Fibroblast of mammary gland (primary cell): ENCODE data around the gene TRIP13.
"Not testable (repeated sequence)": the region's sequence is repeated elsewhere in the genome, so short reads cannot be mapped to it uniquely, and the experiment has no call there.

Experiments
- DNase-seq: peaks from one replicate; pipeline ENCODE4 v3.0.0-alpha.2; 2010; ENCODE audit warnings: low read depth
- H3K4me3 ChIP-seq: 2 replicates; pipeline ENCODE4 v1.5.1; 2011; ENCODE audit warnings: low read depth, mild to moderate bottlenecking, low read length, moderate library complexity; ENCODE audit not compliant: control insufficient read depth
- TF ChIP-seq, protein P1 (sequence below): conservative IDR thresholded peaks from 2 replicates; pipeline ENCODE4 v1.5.1; 2011; ENCODE audit warnings: low read depth, low read length, inconsistent platforms; ENCODE audit not compliant: control insufficient read depth, insufficient read depth

The TRIP13 gene

DNA sequence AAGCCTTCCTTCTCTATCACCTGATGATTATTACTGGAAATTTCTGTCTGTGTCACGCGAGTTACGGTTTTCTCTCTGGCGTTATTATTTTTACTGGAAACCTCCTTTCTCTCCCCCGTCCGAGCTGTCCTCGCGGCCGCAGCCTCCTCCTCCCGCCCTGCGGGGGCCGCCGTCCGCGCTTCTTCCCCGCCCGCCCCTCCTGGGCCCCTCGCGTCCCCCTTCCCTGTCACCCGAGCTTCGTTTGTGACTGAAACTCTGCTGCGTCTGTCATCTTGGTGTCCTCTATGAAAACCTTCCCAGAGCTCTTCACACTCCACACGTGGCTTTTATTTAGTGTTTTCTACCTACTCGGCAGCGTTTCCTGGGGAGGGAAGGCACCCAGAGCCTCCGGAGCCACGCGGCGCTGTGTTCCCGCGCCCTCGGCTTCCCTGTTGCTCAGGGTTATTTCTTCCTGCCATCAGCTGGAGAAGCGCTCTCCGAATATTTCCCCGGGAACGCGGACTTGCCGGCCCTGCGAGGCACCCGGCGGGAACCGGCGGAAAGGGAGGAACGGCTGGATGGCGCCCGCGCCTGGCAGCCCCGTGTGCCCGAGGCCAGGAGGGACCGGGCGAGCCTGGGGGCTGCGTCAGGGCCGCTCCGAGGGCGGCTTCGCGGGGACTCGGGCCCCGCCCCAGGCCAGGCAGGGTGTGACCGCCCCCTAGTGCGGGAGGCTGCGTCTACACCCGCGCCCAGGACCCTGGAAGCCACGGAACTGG is 33.9 kb downstream of the TRIP13 start:
- H3K4me3 ChIP-seq: peak overlapping the region; percentile 30
- no peak for DNase-seq

DNA sequence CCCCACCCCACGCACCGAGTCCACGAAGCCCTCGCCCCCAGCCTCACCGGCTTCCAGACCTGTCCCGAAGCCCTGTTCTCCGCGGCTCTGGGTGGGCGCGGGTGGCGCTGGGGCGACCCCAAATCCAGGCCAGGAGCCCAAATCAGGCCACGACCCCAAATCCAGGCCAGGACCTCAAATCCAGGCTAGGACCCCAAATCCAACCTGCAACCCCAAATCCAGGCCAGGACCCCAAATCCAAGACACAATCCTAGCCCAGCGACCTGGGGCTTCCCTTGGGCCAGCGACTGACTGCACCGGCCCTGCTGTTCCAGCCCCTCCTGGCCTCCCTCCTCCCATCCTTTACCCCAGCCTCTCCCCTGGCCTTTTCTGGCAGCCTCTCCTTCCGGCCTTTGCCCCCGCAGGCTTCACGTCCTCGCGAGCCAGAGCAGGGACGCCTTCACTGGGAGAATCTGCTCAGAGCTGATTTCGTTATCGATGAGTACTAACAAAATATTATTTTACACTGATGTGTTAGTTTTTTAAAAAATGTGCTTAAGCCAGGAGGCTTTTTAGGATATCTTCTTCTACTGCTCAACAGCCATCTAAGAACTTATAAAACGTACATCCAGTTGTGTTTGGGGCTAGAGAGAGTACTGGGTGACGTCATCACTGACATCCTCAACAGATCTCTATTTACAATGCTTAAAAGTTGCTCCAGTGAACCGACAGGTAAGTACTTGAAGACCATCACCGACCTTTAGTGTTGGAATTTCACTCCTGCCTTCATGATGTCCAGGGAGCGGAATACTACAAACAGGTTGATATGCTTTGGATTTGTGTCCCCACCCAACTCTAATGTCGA is 34.7 kb downstream of the TRIP13 start:
- H3K4me3 ChIP-seq: no peak overlapping the region
- no peak for DNase-seq
- TF ChIP-seq, protein P1, sequence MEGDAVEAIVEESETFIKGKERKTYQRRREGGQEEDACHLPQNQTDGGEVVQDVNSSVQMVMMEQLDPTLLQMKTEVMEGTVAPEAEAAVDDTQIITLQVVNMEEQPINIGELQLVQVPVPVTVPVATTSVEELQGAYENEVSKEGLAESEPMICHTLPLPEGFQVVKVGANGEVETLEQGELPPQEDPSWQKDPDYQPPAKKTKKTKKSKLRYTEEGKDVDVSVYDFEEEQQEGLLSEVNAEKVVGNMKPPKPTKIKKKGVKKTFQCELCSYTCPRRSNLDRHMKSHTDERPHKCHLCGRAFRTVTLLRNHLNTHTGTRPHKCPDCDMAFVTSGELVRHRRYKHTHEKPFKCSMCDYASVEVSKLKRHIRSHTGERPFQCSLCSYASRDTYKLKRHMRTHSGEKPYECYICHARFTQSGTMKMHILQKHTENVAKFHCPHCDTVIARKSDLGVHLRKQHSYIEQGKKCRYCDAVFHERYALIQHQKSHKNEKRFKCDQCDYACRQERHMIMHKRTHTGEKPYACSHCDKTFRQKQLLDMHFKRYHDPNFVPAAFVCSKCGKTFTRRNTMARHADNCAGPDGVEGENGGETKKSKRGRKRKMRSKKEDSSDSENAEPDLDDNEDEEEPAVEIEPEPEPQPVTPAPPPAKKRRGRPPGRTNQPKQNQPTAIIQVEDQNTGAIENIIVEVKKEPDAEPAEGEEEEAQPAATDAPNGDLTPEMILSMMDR: no peak

More for the DNA sequence above, 33.9 kb downstream of the TRIP13 start:
- TF ChIP-seq, protein P1: no peak

DNA sequence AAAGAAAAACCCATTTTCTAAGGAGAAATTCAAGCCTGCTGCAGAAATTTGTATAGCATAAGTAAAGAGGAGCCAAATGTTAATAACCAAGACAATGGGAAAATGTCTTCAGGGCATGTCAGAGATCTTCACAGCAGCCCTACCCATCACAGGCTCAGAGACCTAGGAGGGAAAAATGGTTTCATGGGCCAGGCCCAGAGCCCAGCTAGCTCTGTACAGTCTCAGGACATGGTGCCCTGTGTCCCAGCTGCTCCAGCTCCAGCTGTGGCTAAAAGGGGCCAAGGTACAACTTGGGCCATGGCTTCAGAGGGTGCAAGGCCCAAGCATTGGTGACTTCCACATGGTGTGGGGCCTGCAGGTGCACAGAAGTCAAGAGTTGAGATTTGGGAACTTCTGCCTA is 36.5 kb downstream of the TRIP13 start:
- not testable (repeated sequence) for DNase-seq, H3K4me3 ChIP-seq

DNA sequence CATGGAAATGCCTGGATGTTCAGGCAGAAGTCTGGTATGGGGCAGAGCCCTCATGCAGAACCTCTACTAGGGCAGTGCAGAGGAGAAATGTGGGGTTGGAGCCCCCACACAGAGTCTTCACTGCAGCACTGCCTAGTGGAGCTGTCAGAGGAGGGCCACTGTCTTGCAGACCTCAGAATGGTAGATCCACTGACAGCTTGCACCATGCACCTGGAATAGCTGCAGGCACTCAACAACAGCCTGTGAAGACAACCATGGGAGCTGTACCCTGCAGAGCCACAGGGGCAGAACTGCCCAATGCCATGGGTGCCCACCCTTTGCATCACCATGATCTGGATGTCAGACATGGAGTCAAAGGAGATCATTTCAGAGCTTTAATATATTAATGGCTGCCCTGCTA is 36.9 kb downstream of the TRIP13 start:
- no peak overlapping the region for H3K4me3 ChIP-seq
- TF ChIP-seq, protein P1: no peak
- DNase-seq: no peak

DNA sequence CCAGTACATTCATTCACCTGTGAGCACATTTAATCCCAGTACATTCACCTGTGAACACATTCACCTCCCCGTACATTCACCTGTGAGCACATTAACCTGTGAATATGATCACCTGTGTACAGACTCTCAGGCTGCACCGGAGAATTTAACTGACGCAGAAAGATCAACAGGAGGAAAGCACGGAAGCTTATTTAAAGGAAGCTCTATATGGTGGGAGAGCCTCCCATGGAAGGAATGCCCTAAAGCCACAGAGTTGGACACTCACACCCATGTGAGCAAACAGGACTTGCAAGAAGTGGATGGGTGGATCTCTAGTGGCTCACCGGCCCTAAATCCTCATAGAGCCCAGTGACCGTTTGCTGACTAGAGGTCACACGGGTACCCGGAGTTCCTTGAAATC is 38.2 kb downstream of the TRIP13 start:
- DNase-seq: no peak
- H3K4me3 ChIP-seq: no peak overlapping the region
- TF ChIP-seq, protein P1: no peak

DNA sequence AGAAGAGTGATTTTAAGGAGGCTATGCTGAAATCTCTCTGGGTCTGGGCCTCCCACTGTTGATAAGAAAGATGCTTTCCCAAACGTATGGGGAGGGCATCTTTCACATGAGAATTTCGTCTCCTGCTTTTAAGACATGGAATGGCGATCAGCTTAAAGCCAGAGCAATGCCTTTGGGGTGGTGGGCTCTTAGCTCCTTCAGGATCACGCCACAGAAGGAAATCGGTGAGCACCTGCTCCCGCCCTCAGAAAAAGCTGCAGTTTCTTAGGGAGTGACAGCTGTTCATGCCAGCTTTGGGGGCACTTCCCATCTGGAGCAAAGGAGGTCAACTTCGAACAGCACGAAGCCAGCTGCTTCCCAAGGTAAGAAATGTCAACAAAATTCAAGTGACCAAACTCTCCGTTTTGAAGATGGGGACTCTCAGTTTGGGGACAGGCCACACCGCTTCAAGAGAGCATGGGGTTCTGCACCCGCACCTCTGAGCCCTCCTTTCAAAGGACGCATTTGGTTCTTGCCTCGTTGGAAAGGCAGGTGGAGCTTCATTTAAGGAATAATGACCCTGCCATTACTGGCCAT is 39.0 kb downstream of the TRIP13 start:
- no peak for DNase-seq
- TF ChIP-seq, protein P1: no peak
- no peak overlapping the region for H3K4me3 ChIP-seq

DNA sequence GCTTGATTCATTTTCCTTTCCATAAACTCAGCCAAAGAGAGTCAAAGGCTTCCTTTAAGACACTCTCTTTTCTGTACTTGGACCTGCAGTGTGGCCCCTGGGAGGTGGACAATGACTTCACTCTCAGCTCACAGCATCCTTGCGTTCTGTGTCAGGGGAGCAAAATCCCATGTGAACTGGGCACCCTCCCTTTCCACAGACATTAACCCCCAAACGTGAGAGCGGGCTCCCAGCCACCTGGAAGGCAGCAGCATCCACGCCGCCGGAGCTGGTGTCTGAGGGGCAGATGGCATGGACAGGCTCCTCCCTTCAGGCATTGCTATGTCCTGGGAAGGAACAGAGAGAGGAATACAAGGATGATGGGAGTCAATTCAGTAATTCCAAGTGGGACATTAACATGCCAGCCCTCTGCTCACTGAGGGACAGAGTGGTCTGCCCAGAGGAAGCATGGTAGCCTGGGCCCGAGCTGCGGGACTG is 39.5 kb downstream of the TRIP13 start:
- H3K4me3 ChIP-seq: no peak overlapping the region
- DNase-seq: no peak
- TF ChIP-seq, protein P1: no peak
